ENCODE results near the gene PPP1R12A. TPM values are rescaled to one million over a fixed set of nuclear protein-coding genes. Genes with fewer than 3 reads are reported as not detected.
"Not testable (repeated sequence)": the region's sequence is repeated elsewhere in the genome, so short reads cannot be mapped to it uniquely, and the experiment has no call there.

PPP1R12A gene
- total RNA-seq, 6 experiments from 2014 or later, result 104 to 122 (median 113) TPM

GRCh38 chr12:79955561-79955960, 20.7 kb upstream of the PPP1R12A start:
- no peak overlapping the region for H3K4me3 Mint-ChIP-seq
- H3K27me3 Mint-ChIP-seq (ENCODE audit: insufficient read depth), result no peaks in the 10 kb centered on the region
- H3K36me3 Mint-ChIP-seq (ENCODE audit: low read depth), result peaks cover 17% of the 10 kb centered on the region
- peaks cover 8% of the 10 kb centered on the region for H3K4me1 Mint-ChIP-seq (ENCODE audit: low read depth)
- DNase-seq, result no peak
- no peak overlapping the region for H3K27ac Mint-ChIP-seq
- no peak for TF ChIP-seq CTCF (IDR thresholded peaks at IDR 0.05)
- peaks cover 10% of the 10 kb centered on the region for H3K9me3 Mint-ChIP-seq

- Mint-ChIP-seq H3K4me3 (no peak overlapping the region), H3K4me1 (ENCODE audit: low read depth) (peaks cover 8% of the 10 kb centered on the region), H3K27ac (no peak overlapping the region), H3K27me3 (ENCODE audit: insufficient read depth) (no peaks in the 10 kb centered on the region), H3K36me3 (ENCODE audit: low read depth) (peaks cover 17% of the 10 kb centered on the region), H3K9me3 (peaks cover 10% of the 10 kb centered on the region)
- no peak for TF ChIP-seq CTCF (IDR thresholded peaks at IDR 0.05)
- DNase-seq, result no peak
These were observed 19.2 kb upstream of the PPP1R12A start for GRCh38 chr12:79954037-79954610.

GRCh38 chr12:79949098-79949497, 14.2 kb upstream of the PPP1R12A start:
- Mint-ChIP-seq H3K36me3 (ENCODE audit: low read depth) (peaks cover 1% of the 10 kb centered on the region; the same call in 1 of the 2 replicates), H3K27ac (no peak overlapping the region), H3K9me3 (no peaks in the 10 kb centered on the region; the same call in 1 of the 2 replicates), H3K27me3 (ENCODE audit: insufficient read depth) (no peaks in the 10 kb centered on the region), H3K4me1 (ENCODE audit: low read depth) (peaks cover 9% of the 10 kb centered on the region), H3K4me3 (no peak overlapping the region)
- no peak for TF ChIP-seq CTCF (IDR thresholded peaks at IDR 0.05)
- DNase-seq, result no peak

- Mint-ChIP-seq H3K9me3 (no peaks in the 10 kb centered on the region), H3K4me3 (no peak overlapping the region), H3K36me3 (ENCODE audit: low read depth) (peaks cover 3% of the 10 kb centered on the region; the same call in 1 of the 2 replicates), H3K4me1 (ENCODE audit: low read depth) (peaks cover 5% of the 10 kb centered on the region; the same call in 1 of the 2 replicates), H3K27ac (no peak overlapping the region), H3K27me3 (ENCODE audit: insufficient read depth) (no peaks in the 10 kb centered on the region)
- DNase-seq, result no peak
- no peak for TF ChIP-seq CTCF (IDR thresholded peaks at IDR 0.05)
These were observed 10.5 kb upstream of the PPP1R12A start for GRCh38 chr12:79945433-79945832.

- no peaks in the 10 kb centered on the region for H3K9me3 Mint-ChIP-seq
- H3K4me3 Mint-ChIP-seq, result no peak overlapping the region
- H3K27ac Mint-ChIP-seq, result no peak overlapping the region
- no peak for DNase-seq
- H3K36me3 Mint-ChIP-seq (ENCODE audit: low read depth), result peaks cover 7% of the 10 kb centered on the region; the same call in 1 of the 2 replicates
- H3K27me3 Mint-ChIP-seq (ENCODE audit: insufficient read depth), result no peaks in the 10 kb centered on the region
- TF ChIP-seq CTCF (IDR thresholded peaks at IDR 0.05), result no peak
- peaks cover 5% of the 10 kb centered on the region; the same call in 1 of the 2 replicates for H3K4me1 Mint-ChIP-seq (ENCODE audit: low read depth)
These were observed 9.7 kb upstream of the PPP1R12A start for GRCh38 chr12:79944565-79944964.

- not testable (repeated sequence) for H3K27ac Mint-ChIP-seq; H3K36me3 Mint-ChIP-seq (ENCODE audit: low read depth); H3K9me3 Mint-ChIP-seq; H3K4me3 Mint-ChIP-seq; H3K4me1 Mint-ChIP-seq (ENCODE audit: low read depth); DNase-seq; H3K27me3 Mint-ChIP-seq (ENCODE audit: insufficient read depth)
These were observed 7.9 kb upstream of the PPP1R12A start for GRCh38 chr12:79942846-79943245.

Measured in HFFc6 (cell line).